IPS-11a (cell line): Measurements from ENCODE around the gene SMCHD1.
"Not testable (repeated sequence)": the region's sequence is repeated elsewhere in the genome, so short reads cannot be mapped to it uniquely, and the experiment has no call there.

Source experiments
- H3K4me3 ChIP-seq: one replicate; pipeline ENCODE4 v1.5.1; 2013; ENCODE audit warnings: low read depth, low read length, control low read depth

SMCHD1 gene

GRCh38 chr18:2715990-2716389 lies 60.5 kb downstream of the SMCHD1 start:
- H3K4me3 ChIP-seq: no peak overlapping the region

GRCh38 chr18:2716394-2717326 lies 61.1 kb downstream of the SMCHD1 start:
- no peak overlapping the region for H3K4me3 ChIP-seq

- H3K4me3 ChIP-seq: no peak overlapping the region
Measured at GRCh38 chr18:2717407-2717806, 61.9 kb downstream of the SMCHD1 start.

- no peak overlapping the region for H3K4me3 ChIP-seq
Measured at GRCh38 chr18:2719040-2719439, 63.5 kb downstream of the SMCHD1 start.

GRCh38 chr18:2723207-2723606 lies 67.7 kb downstream of the SMCHD1 start:
- H3K4me3 ChIP-seq: no peak overlapping the region

GRCh38 chr18:2729757-2730156 lies 74.2 kb downstream of the SMCHD1 start:
- H3K4me3 ChIP-seq: no peak overlapping the region

GRCh38 chr18:2736823-2737222 lies 81.3 kb downstream of the SMCHD1 start:
- H3K4me3 ChIP-seq: no peak overlapping the region

- not testable (repeated sequence) for H3K4me3 ChIP-seq
Measured at GRCh38 chr18:2740082-2740481, 84.6 kb downstream of the SMCHD1 start.

- no peak overlapping the region for H3K4me3 ChIP-seq
Measured at GRCh38 chr18:2746274-2746673, 90.7 kb downstream of the SMCHD1 start.

- no peak overlapping the region for H3K4me3 ChIP-seq
Measured at GRCh38 chr18:2758309-2758708, 102.8 kb downstream of the SMCHD1 start.

- H3K4me3 ChIP-seq: no peak overlapping the region
Measured at GRCh38 chr18:2774669-2775068, 119.1 kb downstream of the SMCHD1 start.

GRCh38 chr18:2776601-2777000 lies 121.1 kb downstream of the SMCHD1 start:
- no peak overlapping the region for H3K4me3 ChIP-seq

- no peak overlapping the region for H3K4me3 ChIP-seq
Measured at GRCh38 chr18:2777241-2777640, 121.7 kb downstream of the SMCHD1 start.

- no peak overlapping the region for H3K4me3 ChIP-seq
Measured at GRCh38 chr18:2780750-2781149, 125.2 kb downstream of the SMCHD1 start.

GRCh38 chr18:2787225-2787624 lies 131.7 kb downstream of the SMCHD1 start:
- no peak overlapping the region for H3K4me3 ChIP-seq

GRCh38 chr18:2792395-2792794 lies 136.9 kb downstream of the SMCHD1 start:
- H3K4me3 ChIP-seq: no peak overlapping the region

- no peak overlapping the region for H3K4me3 ChIP-seq
Measured at GRCh38 chr18:2794159-2794558, 138.6 kb downstream of the SMCHD1 start.

- no peak overlapping the region for H3K4me3 ChIP-seq
Measured at GRCh38 chr18:2797951-2798350, 142.4 kb downstream of the SMCHD1 start.

- no peak overlapping the region for H3K4me3 ChIP-seq
Measured at GRCh38 chr18:2799369-2799768, 143.8 kb downstream of the SMCHD1 start.

GRCh38 chr18:2805970-2806943 lies 150.7 kb downstream of the SMCHD1 start:
- H3K4me3 ChIP-seq: no peak overlapping the region

GRCh38 chr18:2808640-2809039 lies 153.1 kb downstream of the SMCHD1 start:
- not testable (repeated sequence) for H3K4me3 ChIP-seq
